D721Med (cell line): ENCODE results near the gene METTL24.

Experiments
- DNase-seq: peaks from one replicate; pipeline ENCODE4 v3.0.0; 2011; ENCODE audit warnings: low spot score; ENCODE audit not compliant: insufficient read length
- FAIRE-seq: peaks from 2 replicates; lab custom pipeline; 2011; peaks lifted over from hg19 to GRCh38; lab: Jason Lieb, UNC
- TF ChIP-seq, protein P1 (sequence below): IDR thresholded peaks from 2 replicates; pipeline ENCODE4 v1.5.1; 2012; ENCODE audit warnings: mild to moderate bottlenecking, control low read depth; ENCODE audit not compliant: insufficient read depth; ENCODE audit errors: missing control alignments

Gene METTL24

DNA sequence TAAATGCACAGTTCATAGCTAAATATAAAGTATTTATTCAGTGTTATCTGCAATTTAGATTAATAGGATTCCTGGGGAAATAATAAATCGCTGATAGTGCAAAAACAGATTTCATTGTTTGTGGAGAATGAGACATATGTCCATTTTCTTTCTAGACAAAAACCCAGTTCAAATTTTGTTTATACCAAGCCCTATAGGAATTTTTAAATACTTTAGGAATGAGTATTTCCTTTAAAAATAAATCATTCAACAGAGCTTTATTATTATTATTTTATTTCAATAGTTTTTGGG, 86.5 kb downstream of the METTL24 start:
- FAIRE-seq: no peak
- no peak for DNase-seq
- TF ChIP-seq, protein P1, sequence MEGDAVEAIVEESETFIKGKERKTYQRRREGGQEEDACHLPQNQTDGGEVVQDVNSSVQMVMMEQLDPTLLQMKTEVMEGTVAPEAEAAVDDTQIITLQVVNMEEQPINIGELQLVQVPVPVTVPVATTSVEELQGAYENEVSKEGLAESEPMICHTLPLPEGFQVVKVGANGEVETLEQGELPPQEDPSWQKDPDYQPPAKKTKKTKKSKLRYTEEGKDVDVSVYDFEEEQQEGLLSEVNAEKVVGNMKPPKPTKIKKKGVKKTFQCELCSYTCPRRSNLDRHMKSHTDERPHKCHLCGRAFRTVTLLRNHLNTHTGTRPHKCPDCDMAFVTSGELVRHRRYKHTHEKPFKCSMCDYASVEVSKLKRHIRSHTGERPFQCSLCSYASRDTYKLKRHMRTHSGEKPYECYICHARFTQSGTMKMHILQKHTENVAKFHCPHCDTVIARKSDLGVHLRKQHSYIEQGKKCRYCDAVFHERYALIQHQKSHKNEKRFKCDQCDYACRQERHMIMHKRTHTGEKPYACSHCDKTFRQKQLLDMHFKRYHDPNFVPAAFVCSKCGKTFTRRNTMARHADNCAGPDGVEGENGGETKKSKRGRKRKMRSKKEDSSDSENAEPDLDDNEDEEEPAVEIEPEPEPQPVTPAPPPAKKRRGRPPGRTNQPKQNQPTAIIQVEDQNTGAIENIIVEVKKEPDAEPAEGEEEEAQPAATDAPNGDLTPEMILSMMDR: no peak

DNA sequence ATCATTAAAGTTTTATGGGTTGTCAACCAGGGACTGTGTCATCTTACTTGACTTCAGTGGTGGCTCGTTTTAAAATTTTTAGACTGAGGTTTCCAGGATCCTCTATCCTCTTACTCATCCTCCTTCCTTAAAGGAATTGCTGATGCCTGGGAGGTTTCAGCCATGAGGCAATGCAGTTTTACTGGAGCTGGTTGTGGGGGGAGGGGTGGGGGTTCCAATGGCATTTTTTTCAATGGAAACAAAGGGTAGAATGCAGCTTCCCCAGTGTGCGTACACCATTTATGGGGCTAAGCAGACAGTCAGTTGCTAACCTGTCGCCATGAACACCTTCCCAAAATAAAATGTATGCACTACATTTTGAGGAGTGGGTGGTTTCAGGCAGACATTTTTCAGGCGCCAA, 88.0 kb downstream of the METTL24 start:
- TF ChIP-seq, protein P1: no peak

DNA sequence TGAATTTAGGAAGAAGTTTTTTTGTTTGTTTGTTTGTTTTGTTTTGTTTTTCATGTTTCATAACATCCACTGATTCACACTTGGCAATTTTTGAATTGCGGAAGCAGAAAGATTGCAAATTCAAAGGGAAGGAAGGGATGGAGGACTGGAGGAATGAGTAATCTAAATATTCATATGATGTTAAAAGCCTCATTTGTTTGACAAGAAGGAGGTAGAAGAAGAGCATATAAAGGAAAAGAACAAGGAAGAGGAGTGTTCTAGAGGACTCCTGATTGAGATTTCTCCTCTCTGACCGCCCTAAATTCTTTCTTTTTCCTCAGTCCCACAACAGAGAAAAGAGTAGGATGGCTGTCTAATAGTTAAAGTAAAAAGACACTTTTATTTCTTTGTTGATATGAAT, 88.5 kb downstream of the METTL24 start:
- FAIRE-seq: no peak
- TF ChIP-seq, protein P1: no peak
- DNase-seq: no peak

More for the DNA sequence above, 88.0 kb downstream of the METTL24 start:
- no peak for FAIRE-seq
- DNase-seq: no peak

DNA sequence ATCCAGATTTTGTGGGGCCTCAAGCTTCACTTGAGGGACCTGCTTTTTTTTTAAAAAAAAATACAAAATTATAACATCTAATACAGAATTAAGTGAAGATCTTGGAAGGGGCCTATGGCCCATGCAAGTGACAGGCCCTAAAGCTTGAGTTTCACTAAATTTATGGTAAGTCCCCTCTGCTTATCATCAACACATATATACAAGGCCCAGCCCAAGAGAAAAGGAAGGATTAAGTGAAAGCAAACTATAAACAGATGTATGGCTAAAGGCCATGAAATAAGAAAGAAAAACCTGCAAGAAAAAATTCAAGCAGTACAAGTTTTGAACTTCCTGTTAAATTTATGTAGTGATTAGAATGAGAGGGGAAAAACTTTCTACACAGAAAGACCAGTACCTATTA, 91.2 kb downstream of the METTL24 start:
- DNase-seq (no peak), FAIRE-seq (no peak)
- TF ChIP-seq, protein P1: no peak

DNA sequence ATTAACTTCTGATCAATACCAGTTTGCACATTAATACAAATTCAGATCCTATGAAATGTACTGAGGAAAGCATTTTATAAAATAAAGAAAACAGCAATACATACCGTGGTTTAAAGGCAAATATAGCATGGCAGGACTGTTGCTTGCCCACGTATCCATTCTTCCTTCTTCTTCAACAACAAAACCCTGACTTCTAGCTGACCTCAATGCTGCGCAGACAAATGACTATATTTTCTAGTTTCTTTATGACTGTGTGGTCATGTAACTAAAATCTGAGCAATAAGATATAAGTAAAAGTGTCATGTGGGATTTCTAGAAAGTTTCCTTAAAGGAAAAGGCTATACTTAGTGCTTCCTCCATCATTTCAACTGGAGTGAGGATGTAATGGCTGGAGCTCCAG, 92.9 kb downstream of the METTL24 start:
- no peak for FAIRE-seq
- TF ChIP-seq, protein P1: no peak
- no peak for DNase-seq

DNA sequence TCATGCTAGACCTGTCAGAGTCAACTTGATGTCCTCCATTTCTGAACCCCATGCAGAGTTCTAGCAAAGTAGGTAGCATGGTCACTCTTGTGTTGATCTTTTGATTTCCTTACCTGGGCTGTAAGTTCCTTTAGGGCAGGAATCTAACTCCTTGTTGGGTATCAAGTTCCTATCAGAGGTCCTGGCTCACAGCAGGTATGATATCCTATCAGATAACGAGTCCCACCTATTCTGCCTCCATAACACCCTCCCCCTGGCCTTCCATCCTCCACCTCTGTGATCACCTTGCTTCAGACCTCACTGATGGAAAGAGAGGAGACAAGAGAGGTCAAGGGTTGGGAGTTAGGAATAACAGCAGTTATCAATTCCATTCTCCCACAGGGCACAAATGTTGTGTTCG, 101.8 kb downstream of the METTL24 start:
- FAIRE-seq: no peak
- TF ChIP-seq, protein P1: no peak
- DNase-seq: no peak

DNA sequence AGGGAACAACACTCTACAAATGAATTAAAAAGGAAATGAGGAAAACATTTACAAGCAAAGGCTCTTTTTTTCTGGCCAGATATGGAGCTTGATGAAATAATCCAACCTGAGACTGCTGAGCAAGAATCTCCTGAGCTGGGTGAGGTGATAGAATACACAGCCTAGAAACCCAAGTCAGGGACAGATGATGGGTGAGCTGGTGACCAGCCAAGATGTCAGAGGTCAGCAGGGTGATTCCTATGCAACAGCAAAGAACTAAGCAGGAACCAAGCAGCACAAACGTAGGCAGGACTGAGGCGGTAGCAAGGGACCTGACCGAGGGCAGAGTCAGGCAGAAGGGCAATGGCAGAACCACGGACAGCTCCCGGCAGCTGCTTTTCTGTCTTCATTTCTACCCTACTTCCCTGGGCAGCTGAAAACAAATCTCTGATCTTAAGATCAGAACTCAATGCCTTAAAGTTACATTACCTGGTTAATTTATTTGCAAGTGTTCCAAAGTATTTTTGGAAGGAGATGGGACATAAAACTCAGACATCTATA, 102.9 kb downstream of the METTL24 start:
- no peak for DNase-seq
- TF ChIP-seq, protein P1: no peak
- FAIRE-seq: no peak
